22Rv1 (cell line): ENCODE results near the gene PCDH17.

Experiments
- ZFX ChIP-seq: fragments of 450-650 bp; IDR thresholded peaks from 2 replicates; pipeline ENCODE4 v1.6.1; 2017; ENCODE audit warnings: antibody characterized with exemption, borderline replicate concordance
- TF ChIP-seq, protein P1 (sequence below): fragments of 450-650 bp; IDR thresholded peaks from 2 replicates; pipeline ENCODE4 v1.5.1; 2017; ENCODE audit warnings: mild to moderate bottlenecking

DNA sequence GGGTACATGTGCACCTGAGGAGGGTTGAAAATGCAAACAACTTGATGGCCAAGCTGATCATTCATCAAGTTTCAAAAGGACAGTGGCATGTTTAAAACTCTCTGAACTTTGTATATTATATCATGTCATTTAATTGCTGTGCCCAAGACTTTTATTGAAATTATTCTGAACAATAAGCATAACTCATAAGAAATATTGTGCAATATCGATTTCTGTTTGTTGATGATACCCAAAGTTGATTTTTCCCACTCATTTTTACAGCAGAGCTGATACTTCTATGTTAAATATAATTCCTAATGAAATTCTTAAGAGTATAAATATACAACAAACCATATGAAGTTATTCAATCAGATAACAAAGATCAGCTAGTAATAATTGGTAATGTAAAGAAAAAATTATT, 49.1 kb downstream of the PCDH17 start:
- TF ChIP-seq, protein P1, sequence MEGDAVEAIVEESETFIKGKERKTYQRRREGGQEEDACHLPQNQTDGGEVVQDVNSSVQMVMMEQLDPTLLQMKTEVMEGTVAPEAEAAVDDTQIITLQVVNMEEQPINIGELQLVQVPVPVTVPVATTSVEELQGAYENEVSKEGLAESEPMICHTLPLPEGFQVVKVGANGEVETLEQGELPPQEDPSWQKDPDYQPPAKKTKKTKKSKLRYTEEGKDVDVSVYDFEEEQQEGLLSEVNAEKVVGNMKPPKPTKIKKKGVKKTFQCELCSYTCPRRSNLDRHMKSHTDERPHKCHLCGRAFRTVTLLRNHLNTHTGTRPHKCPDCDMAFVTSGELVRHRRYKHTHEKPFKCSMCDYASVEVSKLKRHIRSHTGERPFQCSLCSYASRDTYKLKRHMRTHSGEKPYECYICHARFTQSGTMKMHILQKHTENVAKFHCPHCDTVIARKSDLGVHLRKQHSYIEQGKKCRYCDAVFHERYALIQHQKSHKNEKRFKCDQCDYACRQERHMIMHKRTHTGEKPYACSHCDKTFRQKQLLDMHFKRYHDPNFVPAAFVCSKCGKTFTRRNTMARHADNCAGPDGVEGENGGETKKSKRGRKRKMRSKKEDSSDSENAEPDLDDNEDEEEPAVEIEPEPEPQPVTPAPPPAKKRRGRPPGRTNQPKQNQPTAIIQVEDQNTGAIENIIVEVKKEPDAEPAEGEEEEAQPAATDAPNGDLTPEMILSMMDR = no peak
- no peak for TF ChIP-seq ZFX
